DOHH2 (cell line): ENCODE data around the gene SHISAL1.

Experiments used
- H3F3A ChIP-seq: fragments of 200-600 bp; sonication (generic), shearing (Covaris generic); 2 replicates; pipeline ENCODE4 v1.6.0; 2016; ENCODE audit warnings: antibody characterized with exemption, mild to moderate bottlenecking; ENCODE audit not compliant: control insufficient read depth, insufficient read depth
- H3K27ac ChIP-seq: fragments of 200-600 bp; sonication (generic); 2 replicates; pipeline ENCODE4 v1.5.1; 2014; ENCODE audit warnings: low read depth, mild to moderate bottlenecking, low read length, moderate library complexity
- H3K27me3 ChIP-seq: fragments of 200-600 bp; sonication (generic); 2 replicates; pipeline ENCODE4 v1.6.1; 2014; ENCODE audit warnings: mild to moderate bottlenecking, low read length, mixed read lengths; ENCODE audit not compliant: control insufficient read depth
- H3K36me3 ChIP-seq: fragments of 200-600 bp; sonication (generic); 2 replicates; pipeline ENCODE4 v1.6.1; 2014; ENCODE audit warnings: mild to moderate bottlenecking, low read length, moderate library complexity, mixed read lengths; ENCODE audit not compliant: control insufficient read depth
- H3K4me1 ChIP-seq: fragments of 200-600 bp; sonication (generic); 2 replicates; pipeline ENCODE4 v1.6.1; 2014; ENCODE audit warnings: mild to moderate bottlenecking, low read length, mixed read lengths; ENCODE audit not compliant: control insufficient read depth
- H3K4me2 ChIP-seq: fragments of 200-600 bp; sonication (generic); 2 replicates; pipeline ENCODE4 v1.6.0; 2014; ENCODE audit warnings: mild to moderate bottlenecking, low read length, moderate library complexity
- H3K4me3 ChIP-seq: fragments of 200-600 bp; sonication (generic); 2 replicates; pipeline ENCODE4 v1.5.1; 2014; ENCODE audit warnings: mild to moderate bottlenecking, low read length, mixed read lengths
- H3K79me2 ChIP-seq: fragments of 200-600 bp; sonication (generic); 2 replicates; pipeline ENCODE4 v1.6.1; 2014; ENCODE audit warnings: mild to moderate bottlenecking, low read length, mixed read lengths; ENCODE audit not compliant: control insufficient read depth
- H3K9me2 ChIP-seq: fragments of 200-600 bp; sonication (generic); replicated peaks from 2 replicates; pipeline ENCODE4 v1.6.1; 2014; ENCODE audit warnings: mild to moderate bottlenecking, low read length, mixed read lengths; ENCODE audit not compliant: control insufficient read depth
- H3K9me3 ChIP-seq: fragments of 200-600 bp; sonication (generic); 2 replicates; pipeline ENCODE4 v1.6.1; 2014; ENCODE audit warnings: antibody characterized with exemption, low read length, mixed read lengths; ENCODE audit not compliant: control insufficient read depth, insufficient read depth
- H4K20me1 ChIP-seq: fragments of 200-600 bp; sonication (generic); 2 replicates; pipeline ENCODE4 v1.6.0; 2014; ENCODE audit warnings: low read depth, mild to moderate bottlenecking, antibody characterized with exemption, low read length, moderate library complexity; ENCODE audit not compliant: control insufficient read depth, insufficient read depth
- EZH2phosphoT487 ChIP-seq: fragments of 200-600 bp; sonication (generic); IDR thresholded peaks from 2 replicates; pipeline ENCODE4 v1.6.1; 2017; ENCODE audit warnings: borderline replicate concordance, mild to moderate bottlenecking, antibody characterized with exemption, low read length, moderate library complexity, mixed read lengths
- TF ChIP-seq, protein P1 (sequence below): fragments of 200-600 bp; sonication (generic); IDR thresholded peaks from one replicate; pipeline ENCODE4 v1.5.1; 2014; ENCODE audit warnings: antibody characterized with exemption, mild to moderate bottlenecking, low read depth, low read length; ENCODE audit not compliant: poor library complexity, severe bottlenecking

SHISAL1 gene

DNA sequence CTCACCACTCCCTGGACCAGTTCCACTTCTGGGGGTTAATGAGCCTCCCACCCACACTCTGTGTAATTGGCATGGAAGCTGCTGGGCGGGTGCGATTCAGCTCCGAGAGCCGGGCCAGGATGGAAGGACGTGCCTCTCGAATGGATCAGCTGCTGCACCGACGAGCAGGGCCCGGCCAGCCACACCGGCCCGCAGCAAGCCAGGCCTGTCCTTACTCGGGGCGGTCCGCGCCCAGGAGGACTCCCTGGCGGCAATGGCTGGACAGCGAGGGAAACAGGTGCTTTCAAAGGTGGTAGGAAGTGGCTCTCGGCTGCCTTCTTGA is 4.3 kb upstream of the SHISAL1 start:
- H3K9me3 ChIP-seq, result no peaks in the 10 kb centered on the region
- H3F3A ChIP-seq, result no peaks in the 10 kb centered on the region
- no peaks in the 10 kb centered on the region for H3K36me3 ChIP-seq
- H3K4me2 ChIP-seq, result no peak overlapping the region
- H3K9me2 ChIP-seq, result no peaks in the 10 kb centered on the region
- no peaks in the 10 kb centered on the region for H3K27me3 ChIP-seq
- no peak overlapping the region for H3K27ac ChIP-seq
- no peaks in the 10 kb centered on the region for H4K20me1 ChIP-seq
- no peaks in the 10 kb centered on the region for H3K79me2 ChIP-seq
- H3K4me3 ChIP-seq, result no peak overlapping the region
- TF ChIP-seq, protein P1, sequence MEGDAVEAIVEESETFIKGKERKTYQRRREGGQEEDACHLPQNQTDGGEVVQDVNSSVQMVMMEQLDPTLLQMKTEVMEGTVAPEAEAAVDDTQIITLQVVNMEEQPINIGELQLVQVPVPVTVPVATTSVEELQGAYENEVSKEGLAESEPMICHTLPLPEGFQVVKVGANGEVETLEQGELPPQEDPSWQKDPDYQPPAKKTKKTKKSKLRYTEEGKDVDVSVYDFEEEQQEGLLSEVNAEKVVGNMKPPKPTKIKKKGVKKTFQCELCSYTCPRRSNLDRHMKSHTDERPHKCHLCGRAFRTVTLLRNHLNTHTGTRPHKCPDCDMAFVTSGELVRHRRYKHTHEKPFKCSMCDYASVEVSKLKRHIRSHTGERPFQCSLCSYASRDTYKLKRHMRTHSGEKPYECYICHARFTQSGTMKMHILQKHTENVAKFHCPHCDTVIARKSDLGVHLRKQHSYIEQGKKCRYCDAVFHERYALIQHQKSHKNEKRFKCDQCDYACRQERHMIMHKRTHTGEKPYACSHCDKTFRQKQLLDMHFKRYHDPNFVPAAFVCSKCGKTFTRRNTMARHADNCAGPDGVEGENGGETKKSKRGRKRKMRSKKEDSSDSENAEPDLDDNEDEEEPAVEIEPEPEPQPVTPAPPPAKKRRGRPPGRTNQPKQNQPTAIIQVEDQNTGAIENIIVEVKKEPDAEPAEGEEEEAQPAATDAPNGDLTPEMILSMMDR, result no peak
- TF ChIP-seq EZH2phosphoT487, result no peak
- H3K4me1 ChIP-seq, result no peaks in the 10 kb centered on the region

DNA sequence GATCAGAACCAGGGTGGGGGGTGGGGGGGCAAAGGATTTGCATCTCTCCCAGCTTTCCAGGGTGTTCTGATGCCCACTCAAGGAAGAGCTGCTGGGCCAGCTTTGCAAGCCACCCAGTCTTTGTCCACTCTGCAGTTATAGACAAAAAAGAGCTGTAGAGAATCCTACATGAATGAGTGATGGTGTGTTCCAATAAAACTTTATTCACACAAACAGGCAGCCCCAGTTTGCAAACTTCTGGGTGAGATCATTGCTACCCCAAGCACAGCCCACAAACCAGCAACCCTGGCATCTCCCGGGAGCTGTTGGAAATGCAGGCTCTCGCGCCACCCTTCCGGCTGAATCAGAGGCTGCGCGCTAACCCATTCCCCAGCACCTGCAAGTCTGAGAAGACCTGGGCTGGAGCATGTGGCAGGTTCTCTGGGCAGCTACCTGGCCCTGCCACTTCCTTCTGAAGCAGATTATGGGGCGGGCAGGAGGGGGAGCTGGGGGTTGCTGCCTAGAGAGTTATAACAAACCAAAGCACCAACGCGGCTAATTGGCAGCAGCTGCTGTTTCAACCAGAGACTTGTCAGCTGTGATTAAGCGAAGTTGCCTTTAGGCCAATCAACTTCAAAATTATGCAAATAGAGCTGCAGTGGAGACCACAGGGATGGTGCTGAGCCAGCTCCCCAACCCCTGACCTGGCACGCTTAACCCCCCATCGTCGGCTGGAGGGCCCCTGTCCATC is 3.8 kb upstream of the SHISAL1 start:
- H3K27ac ChIP-seq, result no peak overlapping the region
- no peaks in the 10 kb centered on the region for H4K20me1 ChIP-seq
- no peaks in the 10 kb centered on the region for H3K4me1 ChIP-seq
- H3K27me3 ChIP-seq, result no peaks in the 10 kb centered on the region
- H3K9me2 ChIP-seq, result no peaks in the 10 kb centered on the region
- H3K79me2 ChIP-seq, result no peaks in the 10 kb centered on the region
- H3F3A ChIP-seq, result no peaks in the 10 kb centered on the region
- H3K36me3 ChIP-seq, result no peaks in the 10 kb centered on the region
- no peak for TF ChIP-seq EZH2phosphoT487
- TF ChIP-seq, protein P1, result no peak
- H3K9me3 ChIP-seq, result no peaks in the 10 kb centered on the region
- H3K4me3 ChIP-seq, result no peak overlapping the region
- no peak overlapping the region for H3K4me2 ChIP-seq

DNA sequence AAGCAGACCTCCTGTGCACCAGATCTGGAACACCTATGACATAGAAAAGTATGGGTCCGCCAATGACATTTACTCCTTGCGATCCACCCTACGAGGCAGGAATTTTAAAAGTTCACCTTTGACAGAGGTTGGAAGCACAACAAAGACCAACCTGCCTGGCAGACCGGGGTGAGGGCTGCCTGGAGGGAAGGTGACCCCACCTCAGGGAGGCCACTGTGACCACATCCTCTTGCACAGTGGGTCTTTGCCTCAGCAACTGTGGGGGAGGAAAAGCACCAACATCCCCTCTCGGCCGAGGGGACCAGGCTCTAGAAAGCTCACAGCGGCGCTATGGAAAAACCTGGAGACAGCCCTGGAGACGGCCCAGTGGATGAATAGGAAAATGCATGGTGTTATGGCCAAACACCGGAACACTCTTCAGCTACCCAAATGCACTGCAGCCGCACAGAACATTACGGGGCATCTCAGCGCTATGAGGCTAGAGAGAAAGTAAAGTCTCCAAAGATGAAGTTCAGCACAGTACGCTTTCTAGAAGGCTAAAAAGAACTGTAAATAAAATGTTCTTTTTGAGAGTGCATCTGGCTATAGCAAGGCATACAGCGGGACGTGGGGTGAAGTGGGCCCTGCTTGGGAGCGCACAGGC is 1.8 kb upstream of the SHISAL1 start:
- no peaks in the 10 kb centered on the region for H3F3A ChIP-seq
- no peak overlapping the region for H3K27ac ChIP-seq
- no peak overlapping the region for H3K4me3 ChIP-seq
- H4K20me1 ChIP-seq, result no peaks in the 10 kb centered on the region
- no peak overlapping the region for H3K4me2 ChIP-seq
- H3K9me2 ChIP-seq, result no peaks in the 10 kb centered on the region
- no peaks in the 10 kb centered on the region for H3K27me3 ChIP-seq
- no peaks in the 10 kb centered on the region for H3K36me3 ChIP-seq
- no peaks in the 10 kb centered on the region for H3K4me1 ChIP-seq
- no peaks in the 10 kb centered on the region for H3K79me2 ChIP-seq
- no peaks in the 10 kb centered on the region for H3K9me3 ChIP-seq
- no peak for TF ChIP-seq EZH2phosphoT487
- TF ChIP-seq, protein P1, result no peak
